HUES6 (cell line): ENCODE data around the gene ACOT7.

Experiments used
- H3K27ac ChIP-seq: 2 replicates; pipeline ENCODE4 v1.7.0; 2013; ENCODE audit warnings: low read depth, mild to moderate bottlenecking, low read length, inconsistent platforms
- H3K27me3 ChIP-seq: 2 replicates; pipeline ENCODE4 v1.6.1; 2013; ENCODE audit warnings: low read length; ENCODE audit not compliant: control insufficient read depth, insufficient read depth
- H3K36me3 ChIP-seq: 2 replicates; pipeline ENCODE4 v1.6.1; 2013; ENCODE audit warnings: low read length; ENCODE audit not compliant: control insufficient read depth, insufficient read depth
- H3K4me1 ChIP-seq: 2 replicates; pipeline ENCODE4 v1.6.1; 2013; ENCODE audit warnings: low read length; ENCODE audit not compliant: control insufficient read depth, insufficient read depth
- H3K4me3 ChIP-seq: 2 replicates; pipeline ENCODE4 v1.5.1; 2013; ENCODE audit warnings: low read depth, low read length
- H3K9ac ChIP-seq: one replicate; pipeline ENCODE4 v1.6.1; 2013; ENCODE audit warnings: mild to moderate bottlenecking, low read length
- H3K9me3 ChIP-seq: 2 replicates; pipeline ENCODE4 v1.6.1; 2013; ENCODE audit warnings: low read depth, low read length; ENCODE audit not compliant: control insufficient read depth, insufficient read depth

ACOT7 gene

GRCh38 chr1:6288026-6288425 is 105.5 kb downstream of the ACOT7 start:
- H3K27me3 ChIP-seq, result no peaks in the 10 kb centered on the region
- H3K4me3 ChIP-seq, result no peak overlapping the region
- no peak overlapping the region for H3K9ac ChIP-seq
- H3K9me3 ChIP-seq, result no peaks in the 10 kb centered on the region
- H3K36me3 ChIP-seq, result peaks cover 12% of the 10 kb centered on the region
- H3K4me1 ChIP-seq, result no peaks in the 10 kb centered on the region
- H3K27ac ChIP-seq, result no peak overlapping the region

- no peaks in the 10 kb centered on the region for H3K4me1 ChIP-seq
- H3K9ac ChIP-seq, result no peak overlapping the region
- H3K9me3 ChIP-seq, result no peaks in the 10 kb centered on the region
- peaks cover 11% of the 10 kb centered on the region; the same call in 1 of the 2 replicates for H3K36me3 ChIP-seq
- no peak overlapping the region for H3K4me3 ChIP-seq
- no peaks in the 10 kb centered on the region for H3K27me3 ChIP-seq
- no peak overlapping the region for H3K27ac ChIP-seq
Observed at GRCh38 chr1:6287431-6287886, 106.1 kb downstream of the ACOT7 start.

GRCh38 chr1:6287029-6287428 is 106.5 kb downstream of the ACOT7 start:
- no peaks in the 10 kb centered on the region for H3K4me1 ChIP-seq
- H3K36me3 ChIP-seq, result peaks cover 11% of the 10 kb centered on the region; the same call in 1 of the 2 replicates
- H3K9ac ChIP-seq, result no peak overlapping the region
- H3K27ac ChIP-seq, result no peak overlapping the region
- no peak overlapping the region for H3K4me3 ChIP-seq
- H3K9me3 ChIP-seq, result no peaks in the 10 kb centered on the region
- H3K27me3 ChIP-seq, result no peaks in the 10 kb centered on the region

- Histone ChIP-seq H3K36me3 (peaks cover 9% of the 10 kb centered on the region; the same call in 1 of the 2 replicates), H3K9me3 (no peaks in the 10 kb centered on the region), H3K27ac (no peak overlapping the region), H3K27me3 (no peaks in the 10 kb centered on the region), H3K4me3 (no peak overlapping the region), H3K9ac (no peak overlapping the region), H3K4me1 (no peaks in the 10 kb centered on the region)
Observed at GRCh38 chr1:6286266-6286665, 107.3 kb downstream of the ACOT7 start.

GRCh38 chr1:6285336-6285735 is 108.2 kb downstream of the ACOT7 start:
- no peak overlapping the region for H3K4me3 ChIP-seq
- no peak overlapping the region for H3K27ac ChIP-seq
- H3K27me3 ChIP-seq, result no peaks in the 10 kb centered on the region
- no peak overlapping the region for H3K9ac ChIP-seq
- H3K36me3 ChIP-seq, result peaks cover 9% of the 10 kb centered on the region; the same call in 1 of the 2 replicates
- H3K9me3 ChIP-seq, result no peaks in the 10 kb centered on the region
- H3K4me1 ChIP-seq, result no peaks in the 10 kb centered on the region

- no peaks in the 10 kb centered on the region; the same call in 1 of the 2 replicates for H3K4me1 ChIP-seq
- H3K9ac ChIP-seq, result no peak overlapping the region
- H3K4me3 ChIP-seq, result no peak overlapping the region
- no peaks in the 10 kb centered on the region for H3K9me3 ChIP-seq
- H3K27ac ChIP-seq, result no peak overlapping the region
- no peaks in the 10 kb centered on the region for H3K27me3 ChIP-seq
- H3K36me3 ChIP-seq, result peaks cover 13% of the 10 kb centered on the region; the same call in 1 of the 2 replicates
Observed at GRCh38 chr1:6282577-6283270, 110.8 kb downstream of the ACOT7 start.

GRCh38 chr1:6281511-6282402 is 111.8 kb downstream of the ACOT7 start:
- Histone ChIP-seq H3K4me1 (peaks cover 8% of the 10 kb centered on the region), H3K27me3 (no peaks in the 10 kb centered on the region), H3K36me3 (peaks cover 7% of the 10 kb centered on the region; the same call in 1 of the 2 replicates), H3K9ac (no peak overlapping the region), H3K27ac (no peak overlapping the region), H3K4me3 (no peak overlapping the region), H3K9me3 (no peaks in the 10 kb centered on the region)

- Histone ChIP-seq H3K4me1 (peaks cover 17% of the 10 kb centered on the region), H3K27ac (no peak overlapping the region), H3K4me3 (no peak overlapping the region), H3K9me3 (no peaks in the 10 kb centered on the region), H3K36me3 (peaks cover 7% of the 10 kb centered on the region; the same call in 1 of the 2 replicates), H3K9ac (no peak overlapping the region), H3K27me3 (no peaks in the 10 kb centered on the region)
Observed at GRCh38 chr1:6280761-6281451, 112.7 kb downstream of the ACOT7 start.

GRCh38 chr1:6279613-6280383 is 113.8 kb downstream of the ACOT7 start:
- Histone ChIP-seq H3K4me3 (no peak overlapping the region), H3K27me3 (no peaks in the 10 kb centered on the region), H3K36me3 (peaks cover 7% of the 10 kb centered on the region; the same call in 1 of the 2 replicates), H3K27ac (no peak overlapping the region), H3K9ac (no peak overlapping the region), H3K4me1 (peaks cover 25% of the 10 kb centered on the region), H3K9me3 (no peaks in the 10 kb centered on the region)

- no peak overlapping the region for H3K9ac ChIP-seq
- peaks cover 7% of the 10 kb centered on the region; the same call in 1 of the 2 replicates for H3K36me3 ChIP-seq
- no peaks in the 10 kb centered on the region for H3K9me3 ChIP-seq
- H3K27ac ChIP-seq, result no peak overlapping the region
- no peaks in the 10 kb centered on the region for H3K27me3 ChIP-seq
- peaks cover 29% of the 10 kb centered on the region for H3K4me1 ChIP-seq
- H3K4me3 ChIP-seq, result no peak overlapping the region
Observed at GRCh38 chr1:6279066-6279465, 114.5 kb downstream of the ACOT7 start.
